ENCODE results near the gene SS18L1. TPM values are rescaled to one million over a fixed set of nuclear protein-coding genes. Genes with fewer than 3 reads are reported as not detected.
"Not testable (repeated sequence)": the region's sequence is repeated elsewhere in the genome, so short reads cannot be mapped to it uniquely, and the experiment has no call there.

Gene SS18L1
- total and polyA plus RNA-seq, 8 donors, result 5.5 to 34.8 (median 9.3) TPM

GRCh38 chr20:62105592-62105991 lies 38.0 kb upstream of the SS18L1 start:
- no peak for DNase-seq
- peaks cover 0 to 39% (median 7%) of the 10 kb centered on the region in 3 donors for H3K27me3 ChIP-seq
- H3K36me3 ChIP-seq, result no peaks in the 10 kb centered on the region
- H3K27ac ChIP-seq, result no peak overlapping the region
- TF ChIP-seq POLR2AphosphoS5 (IDR thresholded peaks at IDR 0.05) (no peak), POLR2A (IDR thresholded peaks at IDR 0.05) (no peak), CTCF (IDR thresholded peaks at IDR 0.05) (no peak), EP300 (IDR thresholded peaks at IDR 0.05) (no peak)
- H3K4me3 ChIP-seq, result no peak overlapping the region
- H3K9me3 ChIP-seq, result peaks cover 22 to 90% (median 76%) of the 10 kb centered on the region in 4 donors
- intact Hi-C loops (cut with DNase I; ENCODE audit: low total_unique reads), result no loop called here
- H3K4me1 ChIP-seq, result no peaks in the 10 kb centered on the region
- WGBS, 5 donors, result 80 to 96% (median 89%) methylated on average over 5 of the region's 5 CpGs

- Histone ChIP-seq H3K9me3 (peaks cover 27 to 90% (median 77%) of the 10 kb centered on the region in 4 donors), H3K27me3 (peaks cover 0 to 39% (median 10%) of the 10 kb centered on the region in 3 donors), H3K27ac (no peak overlapping the region), H3K4me3 (no peak overlapping the region), H3K36me3 (no peaks in the 10 kb centered on the region), H3K4me1 (no peaks in the 10 kb centered on the region)
- no peak for TF ChIP-seq POLR2A (IDR thresholded peaks at IDR 0.05)
- TF ChIP-seq POLR2AphosphoS5 (IDR thresholded peaks at IDR 0.05), result no peak
- no peak for TF ChIP-seq EP300 (IDR thresholded peaks at IDR 0.05)
- no peak for TF ChIP-seq CTCF (IDR thresholded peaks at IDR 0.05)
- WGBS, 5 donors, result 92 to 97% (median 94%) methylated on average over 6 of the region's 6 CpGs
- no peak for DNase-seq
- intact Hi-C loops (cut with DNase I; ENCODE audit: low total_unique reads), result no loop called here
These were observed 32.4 kb upstream of the SS18L1 start for GRCh38 chr20:62111148-62111547.

GRCh38 chr20:62112368-62112767 lies 31.2 kb upstream of the SS18L1 start:
- 88 to 96% (median 91%) methylated on average over 5 to 6 of the region's 6 CpGs for WGBS, 5 donors
- intact Hi-C loops (cut with DNase I; ENCODE audit: low total_unique reads), result no loop called here
- Histone ChIP-seq H3K27me3 (peaks cover 0 to 52% (median 18%) of the 10 kb centered on the region in 3 donors), H3K9me3 (peaks cover 15 to 81% (median 72%) of the 10 kb centered on the region in 4 donors), H3K4me3 (no peak overlapping the region), H3K27ac (no peak overlapping the region), H3K36me3 (no peaks in the 10 kb centered on the region), H3K4me1 (peaks cover 0 to 4% (median 0%) of the 10 kb centered on the region in 4 donors)
- TF ChIP-seq EP300 (IDR thresholded peaks at IDR 0.05) (no peak), POLR2AphosphoS5 (IDR thresholded peaks at IDR 0.05) (no peak), POLR2A (IDR thresholded peaks at IDR 0.05) (no peak), CTCF (IDR thresholded peaks at IDR 0.05) (no peak)
- DNase-seq, result no peak

- Histone ChIP-seq H3K27ac (no peak overlapping the region), H3K36me3 (no peaks in the 10 kb centered on the region), H3K9me3 (peaks cover 8 to 56% (median 47%) of the 10 kb centered on the region in 4 donors), H3K4me1 (peaks cover 0 to 5% (median 1%) of the 10 kb centered on the region in 4 donors), H3K27me3 (peaks cover 0 to 77% (median 32%) of the 10 kb centered on the region in 3 donors), H3K4me3 (no peak overlapping the region)
- intact Hi-C loops (cut with DNase I; ENCODE audit: low total_unique reads), result no loop called here
- no peak for TF ChIP-seq EP300 (IDR thresholded peaks at IDR 0.05)
- WGBS, 5 donors, result 26 to 44% (median 33%) methylated on average over 8 of the region's 8 CpGs
- DNase-seq, result no peak
These were observed 28.7 kb upstream of the SS18L1 start for GRCh38 chr20:62114894-62115293.

- H3K36me3 ChIP-seq; DNase-seq; intact Hi-C loops (cut with DNase I; ENCODE audit: low total_unique reads); H3K27ac ChIP-seq; H3K4me3 ChIP-seq: not testable (repeated sequence)
- peaks cover under 1 to 10% (median 4%) of the 10 kb centered on the region in 4 donors for H3K4me1 ChIP-seq
- H3K9me3 ChIP-seq, result peaks cover 8 to 47% (median 41%) of the 10 kb centered on the region in 4 donors
- peaks cover 0 to 79% (median 32%) of the 10 kb centered on the region in 3 donors for H3K27me3 ChIP-seq
- 66 to 84% (median 74%) methylated on average over 5 to 7 of the region's 7 CpGs for WGBS, 5 donors
These were observed 27.7 kb upstream of the SS18L1 start for GRCh38 chr20:62115800-62116407.
